Endothelial cell of umbilical vein (primary cell): ENCODE results near the gene PLA2G12B. TPM values are rescaled to one million over a fixed set of nuclear protein-coding genes. Genes with fewer than 3 reads are reported as not detected.

ENCODE experiments used
- BruUV-seq: library from RNA; stranded (reverse); fragments of 400-500 nt; replicated peaks from 2 replicates; lab custom pipeline; 2021; lab: Mats Ljungman, UMichigan
- CTCF ChIA-PET: fragments of 300-600, 350-600 bp; sonication (Branson Sonifier 250); formaldehyde crosslinking; loops from one replicate; lab custom pipeline; 2021; ENCODE audit warnings: antibody characterized with exemption, inconsistent platforms; lab: Charles Lee
- POLR2A ChIA-PET: fragments of 300-600, 350-600 bp; sonication (Branson Sonifier 250); formaldehyde crosslinking; loops from one replicate; lab custom pipeline; 2021; ENCODE audit warnings: antibody characterized with exemption, inconsistent platforms; lab: Charles Lee
- DNase-seq: peaks from one replicate; pipeline ENCODE4 v3.0.0-alpha.2; 2011; ENCODE audit warnings: low read depth, low spot score
- FAIRE-seq: peaks from 2 replicates; lab custom pipeline; 2011; peaks lifted over from hg19 to GRCh38; lab: Jason Lieb, UNC
- H2AFZ ChIP-seq: 2 replicates; pipeline ENCODE4 v1.6.0; 2012; ENCODE audit warnings: low read depth, low read length, control low read depth, inconsistent platforms
- H3K27ac ChIP-seq: 2 replicates; pipeline ENCODE4 v1.5.1; 2011; ENCODE audit warnings: low read depth, mild to moderate bottlenecking, control low read depth, low read length, moderate library complexity; ENCODE audit not compliant: insufficient read depth
- H3K27me3 ChIP-seq, 2 experiments: 2 replicates each; pipeline versions ENCODE4 v1.6.0 to v1.6.1; 2011; ENCODE audit warnings: low read length in 2 of 2, mixed read lengths in 1 of 2; ENCODE audit not compliant: control insufficient read depth in 2 of 2, insufficient read depth in 2 of 2
- H3K36me3 ChIP-seq, 2 experiments: 2 replicates in 1 of 2; 3 replicates in 1 of 2; pipeline ENCODE4 v1.5.1; 2011; ENCODE audit warnings: low read length in 2 of 2, mild to moderate bottlenecking in 1 of 2, moderate library complexity in 1 of 2; ENCODE audit not compliant: control insufficient read depth in 2 of 2, insufficient read depth in 2 of 2; ENCODE audit errors: extremely low read depth in 1 of 2
- H3K4me1 ChIP-seq: 3 replicates; pipeline ENCODE4 v1.5.1; 2011; ENCODE audit warnings: mild to moderate bottlenecking, low read length; ENCODE audit not compliant: control insufficient read depth, insufficient read depth; ENCODE audit errors: extremely low read depth
- H3K4me2 ChIP-seq: 2 replicates; pipeline ENCODE4 v1.6.1; 2011; ENCODE audit warnings: low read length, control low read depth, mixed read lengths; ENCODE audit not compliant: insufficient read depth
- H3K4me3 ChIP-seq, 3 experiments: fragments of 200-600 bp in 1 of 3; sonication (generic), shearing (Covaris generic) in 1 of 3; replicated peaks in 1 of 3; 2 replicates each; pipeline ENCODE4 v1.5.1; 2011 to 2016; ENCODE audit warnings: control low read depth in 3 of 3, low read length in 3 of 3, mild to moderate bottlenecking in 2 of 3, inconsistent platforms in 1 of 3, low read depth in 1 of 3, moderate library complexity in 1 of 3; ENCODE audit not compliant: insufficient read depth in 1 of 3
- H3K79me2 ChIP-seq: 2 replicates; pipeline ENCODE4 v1.6.0; 2012; ENCODE audit warnings: low read length, inconsistent platforms; ENCODE audit not compliant: control insufficient read depth, insufficient read depth
- H3K9ac ChIP-seq: replicated peaks from 2 replicates; pipeline ENCODE3; 2011; ENCODE audit warnings: low read length, control low read depth; ENCODE audit not compliant: insufficient read depth; ENCODE audit errors: extremely low read depth
- H3K9me1 ChIP-seq: replicated peaks from 3 replicates; pipeline ENCODE4 v1.6.0; 2011; ENCODE audit warnings: mild to moderate bottlenecking, low read length; ENCODE audit not compliant: control insufficient read depth, insufficient read depth; ENCODE audit errors: extremely low read depth
- H3K9me3 ChIP-seq: replicated peaks from 2 replicates; pipeline ENCODE4 v1.5.1; 2012; ENCODE audit warnings: low read length, inconsistent platforms; ENCODE audit not compliant: control insufficient read depth, insufficient read depth
- H4K20me1 ChIP-seq: replicated peaks from 2 replicates; pipeline ENCODE3; 2011; ENCODE audit warnings: mild to moderate bottlenecking, low read length; ENCODE audit not compliant: control insufficient read depth, insufficient read depth; ENCODE audit errors: extremely low read depth
- GATA2 ChIP-seq: IDR thresholded peaks from 2 replicates; pipeline ENCODE4 v1.7.0; 2011; ENCODE audit warnings: low read depth, mild to moderate bottlenecking, moderate library complexity, mixed read lengths, low read length; ENCODE audit not compliant: insufficient read length, insufficient read depth
- MAX ChIP-seq: IDR thresholded peaks from 2 replicates; pipeline ENCODE4 v1.6.1; 2011; ENCODE audit not compliant: insufficient read depth, insufficient read length
- MYC ChIP-seq: IDR thresholded peaks from one replicate; pipeline ENCODE4 v1.6.1; 2011; ENCODE audit warnings: mild to moderate bottlenecking, low read depth, low read length
- POLR2A ChIP-seq: IDR thresholded peaks from 2 replicates; pipeline ENCODE4 v1.6.1; 2012; ENCODE audit warnings: low read depth, mild to moderate bottlenecking, control low read depth, low read length
- dilution Hi-C: fragments of 300-500 bp; cut with MboI; formaldehyde crosslinking; loops from one replicate; pipeline ENCODE4 v1.15.0; 2019; ENCODE audit warnings: low sequenced_read_pairs; ENCODE audit not compliant: extremely low pct_ligation_motif_present
- intact Hi-C: fragments of 100-400 bp; cut with micrococcal nuclease; formaldehyde crosslinking; loops from one replicate; pipeline ENCODE4 v1.10.0; 2022
- polyA plus RNA-seq, 4 experiments: library from polyadenylated mRNA; depleted of rRNA in 3 of 4; stranded (reverse) in 3 of 4; unstranded in 1 of 4; fragments of >200 nt; gene quantifications; 2 replicates each; pipeline versions ENCODE4 v1.2.1 to v1.2.3, GENCODE V29; 2011 to 2012; ENCODE audit warnings: missing spikeins in 1 of 4
- total RNA-seq: library from RNA; stranded (reverse); gene quantifications from 2 replicates; pipeline ENCODE4 v1.2.3, GENCODE V29; 2021
- TF ChIP-seq, protein P1 (sequence below), 2 donors: IDR thresholded peaks; 1 replicate in 1 of 2; 2 replicates in 1 of 2; pipeline ENCODE4 v1.5.1; 2011; ENCODE audit warnings: low read length in 2 of 2, mild to moderate bottlenecking in 2 of 2, moderate library complexity in 2 of 2, control low read depth in 1 of 2, inconsistent platforms in 1 of 2, low read depth in 1 of 2; ENCODE audit not compliant: insufficient read depth in 1 of 2; ENCODE audit errors: extremely low read depth in 1 of 2

PLA2G12B gene
- total and polyA plus RNA-seq, 2 donors (not counting 3 experiments of a cell fraction or from before 2014, with no cell fraction given) = not detected

- intact Hi-C loops = no loop called here
- POLR2A ChIA-PET = no interaction called here
These were observed 1.9 kb downstream of the PLA2G12B start for GRCh38 chr10:72952642-72953158.

More at GRCh38 chr10:72952642-72953158, 1.9 kb downstream of the PLA2G12B start:
- BruUV-seq = no TSS peak
- Histone ChIP-seq H3K9me3 (no peaks in the 10 kb centered on the region), H2AFZ (no peak overlapping the region), H3K9ac (no peak overlapping the region), H3K79me2 (no peaks in the 10 kb centered on the region), H3K27me3 (no peaks in the 10 kb centered on the region), H3K4me3 (no peak overlapping the region), H3K27ac (no peak overlapping the region), H3K9me1 (no peaks in the 10 kb centered on the region), H3K4me2 (no peak overlapping the region), H4K20me1 (no peaks in the 10 kb centered on the region), H3K4me1 (no peaks in the 10 kb centered on the region), H3K36me3 (no peaks in the 10 kb centered on the region)
- CTCF ChIA-PET = interaction anchor here (1.3 kb wide), 1 partner anchor 20 kb away, joined by 3 read pairs; no protein-coding TSS in a partner anchor
- no peak for FAIRE-seq
- dilution Hi-C loops = no loop called here
- DNase-seq = no peak
- no peak for TF ChIP-seq MYC
- no peak for TF ChIP-seq POLR2A
- TF ChIP-seq, protein P1, sequence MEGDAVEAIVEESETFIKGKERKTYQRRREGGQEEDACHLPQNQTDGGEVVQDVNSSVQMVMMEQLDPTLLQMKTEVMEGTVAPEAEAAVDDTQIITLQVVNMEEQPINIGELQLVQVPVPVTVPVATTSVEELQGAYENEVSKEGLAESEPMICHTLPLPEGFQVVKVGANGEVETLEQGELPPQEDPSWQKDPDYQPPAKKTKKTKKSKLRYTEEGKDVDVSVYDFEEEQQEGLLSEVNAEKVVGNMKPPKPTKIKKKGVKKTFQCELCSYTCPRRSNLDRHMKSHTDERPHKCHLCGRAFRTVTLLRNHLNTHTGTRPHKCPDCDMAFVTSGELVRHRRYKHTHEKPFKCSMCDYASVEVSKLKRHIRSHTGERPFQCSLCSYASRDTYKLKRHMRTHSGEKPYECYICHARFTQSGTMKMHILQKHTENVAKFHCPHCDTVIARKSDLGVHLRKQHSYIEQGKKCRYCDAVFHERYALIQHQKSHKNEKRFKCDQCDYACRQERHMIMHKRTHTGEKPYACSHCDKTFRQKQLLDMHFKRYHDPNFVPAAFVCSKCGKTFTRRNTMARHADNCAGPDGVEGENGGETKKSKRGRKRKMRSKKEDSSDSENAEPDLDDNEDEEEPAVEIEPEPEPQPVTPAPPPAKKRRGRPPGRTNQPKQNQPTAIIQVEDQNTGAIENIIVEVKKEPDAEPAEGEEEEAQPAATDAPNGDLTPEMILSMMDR (IDR thresholded peaks at IDR 0.05; ENCODE audit: extremely low read depth in 1 of 2, insufficient read depth in 1 of 2, low read depth in 1 of 2, low read length in 2 of 2) = no peak
- no peak for TF ChIP-seq MAX
- no peak for TF ChIP-seq GATA2
